GM13976 (cell line): Measurements from ENCODE around the gene CCNB1.

Experiments
- DNase-seq: peaks from one replicate; pipeline ENCODE4 v3.0.0; 2012; ENCODE audit warnings: low spot score
- CTCF ChIP-seq: IDR thresholded peaks from 2 replicates; pipeline ENCODE4 v1.5.1; 2012; ENCODE audit warnings: borderline replicate concordance, mild to moderate bottlenecking; ENCODE audit not compliant: insufficient read depth; ENCODE audit errors: extremely low read depth, missing control alignments, control extremely low read depth
- in situ Hi-C: fragments of 300-500 bp; cut with MboI; formaldehyde crosslinking; loops from one replicate; pipeline ENCODE4 v1.12.0; 2022; ENCODE audit warnings: low sequenced_read_pairs, mixed read lengths, inconsistent platforms; ENCODE audit not compliant: unreplicated experiment

CCNB1 gene

GRCh38 chr5:69184621-69185020 is 17.7 kb downstream of the CCNB1 start:
- no peak for DNase-seq
- in situ Hi-C loops: no loop called here

GRCh38 chr5:69187342-69187741 is 20.4 kb downstream of the CCNB1 start:
- no peak for TF ChIP-seq CTCF
- in situ Hi-C loops: no loop called here
- no peak for DNase-seq

More at GRCh38 chr5:69184621-69185020, 17.7 kb downstream of the CCNB1 start:
- TF ChIP-seq CTCF: no peak

- DNase-seq: no peak
- in situ Hi-C loops: no loop called here
- TF ChIP-seq CTCF: no peak
These were observed 21.8 kb downstream of the CCNB1 start for GRCh38 chr5:69188811-69189161.

GRCh38 chr5:69189162-69190086 is 22.5 kb downstream of the CCNB1 start, which contains the start of gene CENPH:
Gene CENPH (plus strand): TSS chr5:69189583. CDS start chr5:69189635, 52 bp downstream.
- in situ Hi-C loops: no loop called here
- no peak for TF ChIP-seq CTCF

GRCh38 chr5:69202497-69202896 is 35.5 kb downstream of the CCNB1 start:
- DNase-seq: no peak
- in situ Hi-C loops: no loop called here
- TF ChIP-seq CTCF: no peak

More at GRCh38 chr5:69189162-69190086, 22.5 kb downstream of the CCNB1 start, which contains the start of gene CENPH:
- peak; percentile 94 for DNase-seq

GRCh38 chr5:69206528-69207190 is 39.7 kb downstream of the CCNB1 start:
- no peak for TF ChIP-seq CTCF
- in situ Hi-C loops: no loop called here
- no peak for DNase-seq
